ENCODE results near the gene LRRD1.
"Not testable (repeated sequence)": the region's sequence is repeated elsewhere in the genome, so short reads cannot be mapped to it uniquely, and the experiment has no call there.

Gene LRRD1

DNA sequence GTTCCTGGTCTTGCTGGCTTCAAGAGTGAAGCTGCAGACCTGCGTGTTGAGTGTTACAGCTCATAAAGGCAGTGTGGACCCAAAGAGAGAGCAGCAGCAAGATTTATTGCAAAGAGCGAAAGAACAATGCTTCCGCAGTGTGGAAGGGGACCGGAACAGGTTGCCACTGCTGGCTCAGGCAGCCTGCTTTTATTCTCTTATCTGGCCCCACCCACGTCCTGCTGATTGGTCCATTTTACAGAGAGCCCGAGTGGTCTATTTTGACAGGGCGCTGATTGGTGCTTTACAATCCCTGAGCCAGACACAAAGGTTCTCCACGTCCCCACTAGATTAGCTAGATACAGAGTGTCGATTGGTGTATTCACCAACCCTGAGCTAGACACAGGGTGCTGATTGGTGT lies 36.2 kb downstream of the LRRD1 start:
- not testable (repeated sequence) for DNase-seq (ENCODE audit: extremely low read depth in 1 of 2, low read depth in 1 of 2)

GRCh38 chr7:92141161-92141560 lies 37.8 kb downstream of the LRRD1 start:
- DNase-seq (ENCODE audit: extremely low read depth in 1 of 2, low read depth in 1 of 2), result no peak

- no peak for DNase-seq (ENCODE audit: extremely low read depth in 1 of 2, low read depth in 1 of 2)
Measured at GRCh38 chr7:92137557-92137956, 41.4 kb downstream of the LRRD1 start.

DNA sequence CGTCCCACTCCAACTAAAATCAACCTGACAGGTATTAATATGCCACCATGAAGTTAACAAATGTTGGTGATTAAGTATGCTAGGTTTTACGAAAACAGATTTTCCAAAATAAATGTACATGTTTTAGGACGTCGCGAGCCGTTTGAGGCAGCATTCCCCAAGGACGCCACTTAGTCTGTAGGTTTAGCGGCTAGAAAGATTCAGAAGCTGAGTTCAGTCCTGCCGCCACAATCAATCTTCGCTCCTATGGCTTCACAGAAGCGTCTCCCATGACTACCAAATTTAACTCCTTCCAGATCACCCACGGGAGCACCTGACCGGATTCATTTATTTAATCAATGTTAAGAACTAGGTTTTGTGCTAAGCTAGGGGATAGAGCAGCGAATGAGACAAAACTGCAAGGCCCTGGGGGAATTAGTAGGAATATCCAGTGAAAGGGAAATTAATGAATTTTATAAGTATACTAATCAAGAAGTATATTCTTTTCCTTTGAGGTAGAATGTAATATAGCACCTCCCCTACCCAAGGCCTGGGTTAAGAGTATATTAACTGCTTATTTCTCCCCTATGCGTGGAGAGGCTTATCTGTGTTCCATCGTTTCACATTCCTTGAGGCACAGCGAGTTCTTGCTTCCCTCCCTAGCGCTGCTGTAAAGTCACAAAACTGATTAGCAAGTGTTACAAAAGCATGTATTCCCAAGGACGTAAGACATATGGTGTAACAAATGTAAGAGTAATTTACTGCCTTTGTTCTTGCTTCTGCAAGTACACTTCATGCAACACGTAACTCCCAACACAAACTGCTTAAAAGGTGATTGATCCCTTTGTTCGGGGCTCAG lies 43.7 kb downstream of the LRRD1 start:
- DNase-seq (ENCODE audit: extremely low read depth in 1 of 2, low read depth in 1 of 2), result no peak

- DNase-seq (ENCODE audit: extremely low read depth in 1 of 2, low read depth in 1 of 2), result peak; percentile 87 to 89
Measured at GRCh38 chr7:92134271-92135051, 44.5 kb downstream of the LRRD1 start, which contains the start of gene CYP51A1. Gene CYP51A1 (minus strand): TSS chr7:92134477. CDS start chr7:92134364, 113 bp downstream.

- peak; percentile 22 to 42 for DNase-seq (ENCODE audit: extremely low read depth in 1 of 2, low read depth in 1 of 2)
Measured at GRCh38 chr7:92133737-92134270, 45.1 kb downstream of the LRRD1 start.

DNA sequence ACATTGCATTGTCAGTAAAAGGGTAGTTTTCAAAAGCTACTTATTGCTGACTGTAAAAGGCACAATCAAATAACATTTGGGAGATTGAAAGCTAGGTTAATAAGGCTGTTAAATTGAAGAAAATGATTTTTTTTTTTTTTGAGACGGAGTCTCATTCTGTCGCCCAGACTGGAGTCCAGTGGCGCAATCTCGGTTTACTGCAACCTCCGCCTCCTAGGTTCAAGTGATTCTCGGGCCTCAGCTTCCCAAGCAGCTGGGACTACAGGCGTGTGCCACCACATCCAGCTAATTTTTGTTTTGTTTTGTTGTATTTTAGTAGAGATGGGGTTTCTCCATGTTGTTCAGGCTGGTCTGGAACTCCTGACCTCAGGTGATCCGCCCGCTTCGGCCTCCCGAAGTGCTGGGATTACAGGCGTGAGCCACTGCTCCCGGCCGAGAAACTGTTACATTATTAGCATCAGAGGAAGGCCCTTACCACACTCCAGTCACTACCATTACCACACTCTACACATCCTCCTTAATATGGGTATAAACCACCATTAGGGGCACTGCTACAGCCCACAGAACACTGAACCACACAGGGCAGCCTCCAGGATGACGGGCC lies 45.7 kb downstream of the LRRD1 start:
- DNase-seq (ENCODE audit: extremely low read depth in 1 of 2, low read depth in 1 of 2), result no peak

- no peak for DNase-seq (ENCODE audit: extremely low read depth in 1 of 2, low read depth in 1 of 2)
Measured at GRCh38 chr7:92131764-92132330, 47.1 kb downstream of the LRRD1 start.

DNA sequence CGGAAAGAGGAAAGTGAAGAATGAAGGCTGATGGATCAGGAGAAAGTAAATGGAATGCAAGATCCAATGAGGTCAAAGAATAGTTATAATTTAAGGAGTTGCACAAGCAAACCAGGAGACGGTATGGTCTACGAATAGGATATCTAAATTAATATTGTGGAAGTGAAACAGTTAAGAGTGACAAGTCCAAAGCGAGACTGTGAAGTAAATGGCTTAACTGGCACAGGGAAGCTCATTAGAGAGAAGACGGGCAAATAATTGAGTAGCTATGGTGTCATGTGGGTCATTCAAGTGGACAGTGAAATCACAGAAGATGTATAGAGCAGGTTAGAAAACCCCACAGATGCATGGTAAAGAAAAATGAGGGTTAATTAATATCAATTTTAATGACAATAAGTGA lies 47.8 kb downstream of the LRRD1 start:
- no peak for DNase-seq (ENCODE audit: extremely low read depth in 1 of 2, low read depth in 1 of 2)

- DNase-seq (ENCODE audit: extremely low read depth in 1 of 2, low read depth in 1 of 2), result no peak
Measured at GRCh38 chr7:92121681-92122080, 57.3 kb downstream of the LRRD1 start.

- DNase-seq (ENCODE audit: extremely low read depth in 1 of 2, low read depth in 1 of 2), result no peak
Measured at GRCh38 chr7:92119213-92119759, 59.7 kb downstream of the LRRD1 start.

DNA sequence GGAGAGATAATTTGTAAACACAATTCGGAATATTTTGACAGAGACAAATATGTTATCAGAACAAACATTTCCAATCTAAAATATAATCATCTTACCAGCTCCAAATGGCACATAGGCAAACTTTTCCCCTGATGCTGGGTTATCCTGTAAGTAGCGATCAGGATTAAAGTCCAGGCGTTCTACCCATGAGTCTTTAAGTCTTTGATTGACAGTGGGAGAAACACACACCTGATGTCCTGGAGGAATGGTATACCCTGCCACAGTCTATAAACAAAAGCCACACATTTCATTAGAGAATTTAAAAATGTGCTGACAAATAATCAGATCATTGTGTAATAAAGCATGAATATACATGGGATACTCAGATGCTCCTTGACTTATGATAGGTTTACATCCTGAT lies 62.0 kb downstream of the LRRD1 start:
- no peak for DNase-seq (ENCODE audit: extremely low read depth in 1 of 2, low read depth in 1 of 2)

DNA sequence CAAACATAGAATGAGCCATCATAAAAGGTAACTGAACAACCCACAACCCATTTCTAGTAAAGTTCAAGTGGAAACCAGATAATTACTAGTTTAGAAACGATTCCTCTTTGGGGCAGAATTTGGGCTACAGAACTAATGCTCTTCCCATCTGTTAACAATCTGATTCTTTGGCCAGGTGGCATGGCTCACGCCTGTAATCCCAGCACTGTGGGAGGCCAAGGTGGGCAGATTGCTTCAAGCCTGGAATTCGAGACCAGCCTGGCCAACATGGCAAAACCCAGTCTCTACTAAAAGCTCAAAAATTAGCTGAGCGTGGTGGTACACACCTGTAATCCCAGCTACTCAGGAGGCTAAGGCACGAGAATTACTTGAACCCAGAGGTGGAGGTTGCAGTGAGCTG lies 63.1 kb downstream of the LRRD1 start:
- DNase-seq (ENCODE audit: extremely low read depth in 1 of 2, low read depth in 1 of 2), result no peak

DNA sequence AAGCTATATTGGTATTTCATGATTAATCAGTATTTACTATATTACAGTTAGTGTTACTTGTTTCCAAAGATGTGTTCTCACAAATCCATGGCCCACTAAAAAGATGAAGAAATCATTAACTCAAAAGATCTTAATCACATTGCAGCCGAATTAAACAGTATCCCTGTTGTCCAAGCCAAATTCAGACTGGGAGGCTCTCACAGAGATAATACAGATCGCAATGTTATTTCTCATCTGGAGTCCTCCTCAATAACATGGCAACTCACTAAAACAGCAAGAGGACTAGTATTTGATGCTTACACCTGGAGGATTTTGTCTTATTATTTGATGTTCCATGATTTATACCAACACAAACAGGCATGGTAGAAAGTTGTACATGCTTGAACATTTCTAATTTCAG lies 68.1 kb downstream of the LRRD1 start:
- no peak for DNase-seq (ENCODE audit: extremely low read depth in 1 of 2, low read depth in 1 of 2)

DNA sequence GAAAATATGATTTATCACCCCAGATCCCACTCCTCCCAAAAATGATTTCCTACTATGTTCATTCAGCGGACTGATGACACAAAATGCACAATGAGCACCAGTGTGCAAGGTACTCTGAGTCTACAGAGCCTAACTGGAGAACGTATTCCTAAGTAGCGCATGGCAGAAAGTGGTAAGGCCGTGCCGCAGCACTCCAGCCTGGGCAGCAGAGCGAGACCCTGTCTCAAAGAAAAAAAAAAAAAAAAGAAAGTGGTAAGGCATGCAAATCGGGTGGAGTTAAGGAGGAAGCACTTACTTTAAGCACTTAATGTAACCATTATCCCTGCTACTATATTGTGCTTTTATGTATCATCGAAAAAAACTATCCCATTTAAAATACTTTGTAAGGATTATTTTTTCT lies 70.1 kb downstream of the LRRD1 start:
- DNase-seq (ENCODE audit: extremely low read depth in 1 of 2, low read depth in 1 of 2), result no peak

DNA sequence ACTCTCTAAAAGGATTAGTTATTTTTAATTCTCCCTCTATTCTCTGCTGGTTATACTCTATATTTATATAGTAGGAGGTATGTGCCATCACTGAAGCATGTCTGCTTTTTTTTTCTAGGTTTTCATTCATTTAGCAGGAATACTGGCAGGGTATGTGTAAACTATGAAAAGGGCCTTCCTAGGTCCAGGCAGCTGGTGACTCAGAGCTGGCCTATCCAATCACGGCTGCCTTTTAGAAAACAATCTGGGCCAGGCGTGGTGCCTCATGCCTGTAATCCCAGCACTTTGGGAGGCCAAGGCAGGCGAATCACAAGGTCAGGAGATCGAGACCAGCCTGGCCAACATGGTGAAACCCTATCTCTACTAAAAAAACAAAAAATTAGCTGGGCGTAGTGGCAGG lies 76.1 kb downstream of the LRRD1 start:
- not testable (repeated sequence) for DNase-seq (ENCODE audit: extremely low read depth in 1 of 2, low read depth in 1 of 2)

DNA sequence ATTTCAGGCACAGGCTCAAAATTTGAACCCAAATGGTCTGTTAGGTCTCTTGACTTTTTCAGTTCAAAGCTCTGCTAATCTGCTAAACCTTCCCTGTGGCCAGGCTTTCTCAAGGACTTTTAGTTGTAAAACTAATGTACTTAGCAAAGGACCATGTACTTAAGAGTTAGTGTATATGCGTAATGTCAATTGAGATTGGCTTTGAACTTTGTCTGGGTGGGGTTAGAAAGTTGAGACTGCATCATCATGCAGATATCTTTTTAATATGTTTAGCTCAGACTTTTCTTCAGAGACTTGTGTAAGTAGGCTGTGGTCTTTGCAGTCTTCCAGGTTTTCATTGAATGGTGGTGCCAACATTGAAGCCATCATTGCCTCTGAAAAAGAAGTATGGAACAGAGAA lies 78.4 kb downstream of the LRRD1 start:
- DNase-seq (ENCODE audit: extremely low read depth in 1 of 2, low read depth in 1 of 2), result no peak

DNA sequence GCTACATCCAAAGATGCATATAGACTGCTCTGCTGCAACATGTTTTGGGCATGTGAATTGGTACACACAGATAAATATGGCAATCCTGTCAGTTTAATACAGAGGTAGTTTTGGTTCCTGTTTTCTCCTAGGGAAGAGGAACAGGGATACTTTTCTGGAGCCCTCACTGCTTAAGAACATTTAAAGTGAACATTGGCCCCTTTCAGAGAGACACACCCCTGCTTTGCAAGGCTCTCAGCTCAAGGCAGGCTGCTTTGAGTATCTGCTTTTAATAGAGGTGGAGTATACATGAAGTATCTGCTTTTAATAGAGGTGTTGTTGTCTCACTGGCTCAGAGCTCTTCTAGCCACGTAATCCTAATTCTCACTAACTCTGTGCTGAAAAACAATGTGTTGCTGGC lies 83.6 kb downstream of the LRRD1 start:
- DNase-seq (ENCODE audit: extremely low read depth in 1 of 2, low read depth in 1 of 2), result no peak

All from activated CD8-positive, alpha-beta memory T cell treated with anti-CD3 and anti-CD28 coated beads for 1 hour (primary cell).